ENCODE measurements around the gene ACVR1B.

ACVR1B gene

GRCh38 chr12:52004042-52004648 lies 52.6 kb downstream of the ACVR1B start:
- DNase-seq (ENCODE audit: low read depth in 2 of 2) = no peak

- DNase-seq (ENCODE audit: low read depth in 2 of 2) = no peak
These were observed 53.9 kb downstream of the ACVR1B start for GRCh38 chr12:52005218-52005902.

- no peak for DNase-seq (ENCODE audit: low read depth in 2 of 2)
These were observed 54.6 kb downstream of the ACVR1B start for GRCh38 chr12:52005903-52006703.

- DNase-seq (ENCODE audit: low read depth in 2 of 2) = peak; percentile 61 to 63
These were observed 55.2 kb downstream of the ACVR1B start, which contains the start of gene TAMALIN for GRCh38 chr12:52006726-52007157. TAMALIN (plus strand) TSS chr12:52006946; CDS start chr12:52007020, 74 bp downstream.

- DNase-seq (ENCODE audit: low read depth in 2 of 2) = peak in 1 of 2 donors; percentile 19
These were observed 55.8 kb downstream of the ACVR1B start for GRCh38 chr12:52007158-52007921.

GRCh38 chr12:52007982-52008510 lies 56.5 kb downstream of the ACVR1B start:
- no peak for DNase-seq (ENCODE audit: low read depth in 2 of 2)

- no peak for DNase-seq (ENCODE audit: low read depth in 2 of 2)
These were observed 57.7 kb downstream of the ACVR1B start for GRCh38 chr12:52009081-52009751.

GRCh38 chr12:52010152-52010622 lies 58.7 kb downstream of the ACVR1B start:
- DNase-seq (ENCODE audit: low read depth in 2 of 2) = no peak

GRCh38 chr12:52010692-52011601 lies 59.4 kb downstream of the ACVR1B start:
- DNase-seq (ENCODE audit: low read depth in 2 of 2) = no peak

GRCh38 chr12:52011602-52012214 lies 60.2 kb downstream of the ACVR1B start:
- DNase-seq (ENCODE audit: low read depth in 2 of 2) = no peak

GRCh38 chr12:52013626-52014310 lies 62.3 kb downstream of the ACVR1B start:
- DNase-seq (ENCODE audit: low read depth in 2 of 2) = no peak

GRCh38 chr12:52014567-52015530 lies 63.4 kb downstream of the ACVR1B start:
- DNase-seq (ENCODE audit: low read depth in 2 of 2) = no peak

GRCh38 chr12:52015532-52016041 lies 64.1 kb downstream of the ACVR1B start:
- DNase-seq (ENCODE audit: low read depth in 2 of 2) = no peak

GRCh38 chr12:52018433-52019112 lies 67.1 kb downstream of the ACVR1B start:
- DNase-seq (ENCODE audit: low read depth in 2 of 2) = no peak

- no peak for DNase-seq (ENCODE audit: low read depth in 2 of 2)
These were observed 67.7 kb downstream of the ACVR1B start for GRCh38 chr12:52019113-52019770.

All from stimulated activated CD4-positive, alpha-beta T cell treated with anti-CD3 and anti-CD28 coated beads, Interleukin-4, amount 100 ng/mL, for 48 hours (primary cell).